ENCODE results near the gene SCGN. TPM values are rescaled to one million over a fixed set of nuclear protein-coding genes. Genes with fewer than 3 reads are reported as not detected.

The SCGN gene
- total and polyA plus RNA-seq, 2 of the 13 experiments (the other 11 are each of a cell fraction or from before 2014, with no cell fraction given), result 2.9 to 29.0 TPM

DNA sequence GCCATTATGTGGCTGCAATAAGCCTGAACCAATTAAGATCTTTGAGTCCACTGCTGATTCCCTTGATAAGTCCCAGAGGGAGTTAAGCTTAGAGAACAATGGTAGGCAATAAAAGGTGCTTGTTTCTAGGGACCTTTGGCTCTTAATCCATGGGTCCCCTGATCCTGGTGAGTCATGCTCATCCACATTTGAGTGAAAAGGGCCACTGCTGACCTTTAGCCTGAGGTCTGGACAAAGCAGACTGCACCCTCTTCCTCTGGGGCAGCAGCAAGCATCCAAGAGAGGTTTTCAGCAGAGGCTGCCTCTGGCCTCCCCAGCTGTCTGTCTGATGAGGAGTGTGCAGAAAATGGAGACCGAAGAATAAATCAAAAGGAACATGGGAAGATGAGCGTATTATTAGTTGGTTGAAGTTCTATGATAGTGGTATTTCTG lies 16.1 kb upstream of the SCGN start (continued):
- TF ChIP-seq, protein P1, sequence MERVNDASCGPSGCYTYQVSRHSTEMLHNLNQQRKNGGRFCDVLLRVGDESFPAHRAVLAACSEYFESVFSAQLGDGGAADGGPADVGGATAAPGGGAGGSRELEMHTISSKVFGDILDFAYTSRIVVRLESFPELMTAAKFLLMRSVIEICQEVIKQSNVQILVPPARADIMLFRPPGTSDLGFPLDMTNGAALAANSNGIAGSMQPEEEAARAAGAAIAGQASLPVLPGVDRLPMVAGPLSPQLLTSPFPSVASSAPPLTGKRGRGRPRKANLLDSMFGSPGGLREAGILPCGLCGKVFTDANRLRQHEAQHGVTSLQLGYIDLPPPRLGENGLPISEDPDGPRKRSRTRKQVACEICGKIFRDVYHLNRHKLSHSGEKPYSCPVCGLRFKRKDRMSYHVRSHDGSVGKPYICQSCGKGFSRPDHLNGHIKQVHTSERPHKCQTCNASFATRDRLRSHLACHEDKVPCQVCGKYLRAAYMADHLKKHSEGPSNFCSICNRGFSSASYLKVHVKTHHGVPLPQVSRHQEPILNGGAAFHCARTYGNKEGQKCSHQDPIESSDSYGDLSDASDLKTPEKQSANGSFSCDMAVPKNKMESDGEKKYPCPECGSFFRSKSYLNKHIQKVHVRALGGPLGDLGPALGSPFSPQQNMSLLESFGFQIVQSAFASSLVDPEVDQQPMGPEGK (CRISPR knock-in tag; IDR thresholded peaks at IDR 0.05), result peak; percentile 64
- TF ChIP-seq ESRRA (CRISPR knock-in tag; IDR thresholded peaks at IDR 0.05; ENCODE audit: low read depth) (peak; percentile 67; the same call in 1 of the 2 replicates), ZNF644 (CRISPR knock-in tag; IDR thresholded peaks at IDR 0.05; ENCODE audit: low read depth) (peak; percentile 99), TAF1 (CRISPR knock-in tag; IDR thresholded peaks at IDR 0.05) (no peak), KLF9 (CRISPR knock-in tag; IDR thresholded peaks at IDR 0.05; ENCODE audit: low read depth) (no peak), SRY (CRISPR knock-in tag; IDR thresholded peaks at IDR 0.05) (no peak), TOPORS (CRISPR knock-in tag; IDR thresholded peaks at IDR 0.05) (peak; percentile 38; the same call in 1 of the 2 replicates), MXI1 (IDR thresholded peaks at IDR 0.05; ENCODE audit: borderline replicate concordance, low read depth, low read length) (no peak), ATF7 (IDR thresholded peaks at IDR 0.05) (no peak), ATF7 (CRISPR knock-in tag; IDR thresholded peaks at IDR 0.05) (no peak), ZNF557 (CRISPR knock-in tag; IDR thresholded peaks at IDR 0.05) (no peak; the same call in 1 of the 2 replicates), ARID2 (CRISPR knock-in tag; IDR thresholded peaks at IDR 0.05; ENCODE audit: borderline replicate concordance) (peak; percentile 44; the same call in 1 of the 2 replicates), ZKSCAN1 (IDR thresholded peaks at IDR 0.05; ENCODE audit: low read length) (no peak), ZNF792 (CRISPR knock-in tag; IDR thresholded peaks at IDR 0.05) (peak; percentile 77), ZNF549 (CRISPR knock-in tag; IDR thresholded peaks at IDR 0.05) (no peak), ZNF317 (CRISPR knock-in tag; IDR thresholded peaks at IDR 0.05) (peak; percentile 84), NR2F2 (IDR thresholded peaks at IDR 0.05; ENCODE audit: borderline replicate concordance, low read depth) (peak; percentile 91), MAZ (IDR thresholded peaks at IDR 0.05; ENCODE audit: borderline replicate concordance, low read depth, low read length) (no peak), MAZ (CRISPR knock-in tag; IDR thresholded peaks at IDR 0.05; ENCODE audit: low read depth) (no peak)
- TF ChIP-seq, protein P2, sequence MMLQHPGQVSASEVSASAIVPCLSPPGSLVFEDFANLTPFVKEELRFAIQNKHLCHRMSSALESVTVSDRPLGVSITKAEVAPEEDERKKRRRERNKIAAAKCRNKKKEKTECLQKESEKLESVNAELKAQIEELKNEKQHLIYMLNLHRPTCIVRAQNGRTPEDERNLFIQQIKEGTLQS (CRISPR knock-in tag; IDR thresholded peaks at IDR 0.05), result peak; percentile 98
- TF ChIP-seq, protein P3, sequence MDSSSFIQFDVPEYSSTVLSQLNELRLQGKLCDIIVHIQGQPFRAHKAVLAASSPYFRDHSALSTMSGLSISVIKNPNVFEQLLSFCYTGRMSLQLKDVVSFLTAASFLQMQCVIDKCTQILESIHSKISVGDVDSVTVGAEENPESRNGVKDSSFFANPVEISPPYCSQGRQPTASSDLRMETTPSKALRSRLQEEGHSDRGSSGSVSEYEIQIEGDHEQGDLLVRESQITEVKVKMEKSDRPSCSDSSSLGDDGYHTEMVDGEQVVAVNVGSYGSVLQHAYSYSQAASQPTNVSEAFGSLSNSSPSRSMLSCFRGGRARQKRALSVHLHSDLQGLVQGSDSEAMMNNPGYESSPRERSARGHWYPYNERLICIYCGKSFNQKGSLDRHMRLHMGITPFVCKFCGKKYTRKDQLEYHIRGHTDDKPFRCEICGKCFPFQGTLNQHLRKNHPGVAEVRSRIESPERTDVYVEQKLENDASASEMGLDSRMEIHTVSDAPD (CRISPR knock-in tag; IDR thresholded peaks at IDR 0.05), result peak; percentile 60; the same call in 1 of the 2 replicates
- TF ChIP-seq, protein P4, sequence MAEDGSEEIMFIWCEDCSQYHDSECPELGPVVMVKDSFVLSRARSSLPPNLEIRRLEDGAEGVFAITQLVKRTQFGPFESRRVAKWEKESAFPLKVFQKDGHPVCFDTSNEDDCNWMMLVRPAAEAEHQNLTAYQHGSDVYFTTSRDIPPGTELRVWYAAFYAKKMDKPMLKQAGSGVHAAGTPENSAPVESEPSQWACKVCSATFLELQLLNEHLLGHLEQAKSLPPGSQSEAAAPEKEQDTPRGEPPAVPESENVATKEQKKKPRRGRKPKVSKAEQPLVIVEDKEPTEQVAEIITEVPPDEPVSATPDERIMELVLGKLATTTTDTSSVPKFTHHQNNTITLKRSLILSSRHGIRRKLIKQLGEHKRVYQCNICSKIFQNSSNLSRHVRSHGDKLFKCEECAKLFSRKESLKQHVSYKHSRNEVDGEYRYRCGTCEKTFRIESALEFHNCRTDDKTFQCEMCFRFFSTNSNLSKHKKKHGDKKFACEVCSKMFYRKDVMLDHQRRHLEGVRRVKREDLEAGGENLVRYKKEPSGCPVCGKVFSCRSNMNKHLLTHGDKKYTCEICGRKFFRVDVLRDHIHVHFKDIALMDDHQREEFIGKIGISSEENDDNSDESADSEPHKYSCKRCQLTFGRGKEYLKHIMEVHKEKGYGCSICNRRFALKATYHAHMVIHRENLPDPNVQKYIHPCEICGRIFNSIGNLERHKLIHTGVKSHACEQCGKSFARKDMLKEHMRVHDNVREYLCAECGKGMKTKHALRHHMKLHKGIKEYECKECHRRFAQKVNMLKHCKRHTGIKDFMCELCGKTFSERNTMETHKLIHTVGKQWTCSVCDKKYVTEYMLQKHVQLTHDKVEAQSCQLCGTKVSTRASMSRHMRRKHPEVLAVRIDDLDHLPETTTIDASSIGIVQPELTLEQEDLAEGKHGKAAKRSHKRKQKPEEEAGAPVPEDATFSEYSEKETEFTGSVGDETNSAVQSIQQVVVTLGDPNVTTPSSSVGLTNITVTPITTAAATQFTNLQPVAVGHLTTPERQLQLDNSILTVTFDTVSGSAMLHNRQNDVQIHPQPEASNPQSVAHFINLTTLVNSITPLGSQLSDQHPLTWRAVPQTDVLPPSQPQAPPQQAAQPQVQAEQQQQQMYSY (CRISPR knock-in tag; IDR thresholded peaks at IDR 0.05), result no peak
- TF ChIP-seq, protein P5, sequence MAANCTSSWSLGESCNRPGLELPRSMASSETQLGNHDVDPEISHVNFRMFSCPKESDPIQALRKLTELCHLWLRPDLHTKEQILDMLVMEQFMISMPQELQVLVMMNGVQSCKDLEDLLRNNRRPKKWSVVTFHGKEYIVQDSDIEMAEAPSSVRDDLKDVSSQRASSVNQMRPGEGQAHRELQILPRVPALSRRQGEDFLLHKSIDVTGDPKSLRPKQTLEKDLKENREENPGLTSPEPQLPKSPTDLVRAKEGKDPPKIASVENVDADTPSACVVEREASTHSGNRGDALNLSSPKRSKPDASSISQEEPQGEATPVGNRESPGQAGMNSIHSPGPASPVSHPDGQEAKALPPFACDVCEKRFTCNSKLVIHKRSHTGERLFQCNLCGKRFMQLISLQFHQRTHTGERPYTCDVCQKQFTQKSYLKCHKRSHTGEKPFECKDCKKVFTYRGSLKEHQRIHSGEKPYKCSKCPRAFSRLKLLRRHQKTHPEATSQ (CRISPR knock-in tag; IDR thresholded peaks at IDR 0.05; ENCODE audit: borderline replicate concordance), result peak; percentile 96
